ENCODE data around the gene PTGDS.

Gene PTGDS

DNA sequence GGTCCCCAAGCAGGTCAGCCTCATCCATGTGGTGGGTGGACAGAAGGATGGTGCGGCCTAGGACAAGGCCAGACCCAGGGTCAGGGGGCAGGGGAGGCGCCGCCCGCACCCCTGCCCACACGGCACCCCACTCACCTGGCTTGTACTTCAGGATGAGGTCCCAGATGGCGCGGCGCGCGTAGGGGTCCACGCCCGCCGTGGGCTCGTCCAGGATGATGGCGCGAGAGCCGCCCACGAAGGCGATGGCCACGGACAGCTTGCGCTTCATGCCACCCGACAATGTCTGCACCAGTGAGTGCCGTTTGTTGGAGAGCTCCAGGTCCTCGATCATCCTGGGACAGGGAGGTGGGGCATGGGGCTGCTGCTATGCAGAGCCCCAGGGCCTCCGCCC is 38.2 kb downstream of the PTGDS start:
- TF ChIP-seq, protein P1, sequence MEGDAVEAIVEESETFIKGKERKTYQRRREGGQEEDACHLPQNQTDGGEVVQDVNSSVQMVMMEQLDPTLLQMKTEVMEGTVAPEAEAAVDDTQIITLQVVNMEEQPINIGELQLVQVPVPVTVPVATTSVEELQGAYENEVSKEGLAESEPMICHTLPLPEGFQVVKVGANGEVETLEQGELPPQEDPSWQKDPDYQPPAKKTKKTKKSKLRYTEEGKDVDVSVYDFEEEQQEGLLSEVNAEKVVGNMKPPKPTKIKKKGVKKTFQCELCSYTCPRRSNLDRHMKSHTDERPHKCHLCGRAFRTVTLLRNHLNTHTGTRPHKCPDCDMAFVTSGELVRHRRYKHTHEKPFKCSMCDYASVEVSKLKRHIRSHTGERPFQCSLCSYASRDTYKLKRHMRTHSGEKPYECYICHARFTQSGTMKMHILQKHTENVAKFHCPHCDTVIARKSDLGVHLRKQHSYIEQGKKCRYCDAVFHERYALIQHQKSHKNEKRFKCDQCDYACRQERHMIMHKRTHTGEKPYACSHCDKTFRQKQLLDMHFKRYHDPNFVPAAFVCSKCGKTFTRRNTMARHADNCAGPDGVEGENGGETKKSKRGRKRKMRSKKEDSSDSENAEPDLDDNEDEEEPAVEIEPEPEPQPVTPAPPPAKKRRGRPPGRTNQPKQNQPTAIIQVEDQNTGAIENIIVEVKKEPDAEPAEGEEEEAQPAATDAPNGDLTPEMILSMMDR (IDR thresholded peaks at IDR 0.05) = no peak
- TF ChIP-seq ZFX (IDR thresholded peaks at IDR 0.05; ENCODE audit: borderline replicate concordance) = no peak
- H3K27ac ChIP-seq = no peak overlapping the region

GRCh38 chr9:137015976-137016375 is 38.7 kb downstream of the PTGDS start:
- TF ChIP-seq, protein P1 (IDR thresholded peaks at IDR 0.05) = no peak
- TF ChIP-seq ZFX (IDR thresholded peaks at IDR 0.05; ENCODE audit: borderline replicate concordance) = no peak
- no peak overlapping the region for H3K27ac ChIP-seq

DNA sequence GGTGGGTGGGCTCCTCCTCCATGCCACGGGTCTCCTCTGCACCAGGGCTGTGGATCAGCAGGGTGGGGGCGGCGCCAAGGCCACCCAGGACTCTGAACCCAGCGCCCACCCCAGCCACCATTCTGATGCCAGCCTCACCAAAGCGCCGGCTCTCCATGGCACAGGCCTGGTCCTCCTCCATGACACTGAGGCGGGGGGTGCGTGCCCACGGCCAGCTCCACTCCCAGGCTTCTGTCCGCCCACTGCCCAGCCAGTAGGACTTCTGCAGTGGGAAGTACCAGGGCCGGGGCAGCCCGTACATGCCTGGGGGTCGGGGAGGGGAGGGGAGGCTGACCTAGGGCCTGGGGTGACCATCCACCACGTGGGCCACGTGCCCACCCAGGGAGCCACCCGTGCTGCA is 39.1 kb downstream of the PTGDS start:
- TF ChIP-seq, protein P1 (IDR thresholded peaks at IDR 0.05) = no peak
- TF ChIP-seq ZFX (IDR thresholded peaks at IDR 0.05; ENCODE audit: borderline replicate concordance) = no peak
- no peak overlapping the region for H3K27ac ChIP-seq

DNA sequence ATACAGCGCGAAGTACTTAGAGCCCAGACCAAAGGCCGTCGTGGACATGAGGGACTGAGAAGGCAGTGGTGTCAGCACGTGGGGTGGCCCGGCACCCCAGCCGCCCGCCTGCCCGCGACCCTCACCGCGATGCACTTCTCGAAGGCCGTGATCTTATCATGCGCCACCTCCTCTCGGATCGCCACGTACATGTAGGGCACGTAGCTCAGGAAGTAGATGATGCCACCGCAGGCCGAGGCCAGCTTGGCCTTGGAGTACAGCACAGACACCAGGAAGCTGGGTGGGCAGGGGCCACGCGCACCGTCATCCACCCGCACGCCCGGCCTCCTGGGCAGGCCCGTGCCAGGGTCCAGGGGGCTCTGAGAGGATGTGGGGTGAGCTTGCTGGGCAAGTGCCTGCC is 39.8 kb downstream of the PTGDS start:
- no peak for TF ChIP-seq ZFX (IDR thresholded peaks at IDR 0.05; ENCODE audit: borderline replicate concordance)
- TF ChIP-seq, protein P1 (IDR thresholded peaks at IDR 0.05) = no peak

GRCh38 chr9:137017791-137018497 is 40.6 kb downstream of the PTGDS start:
- TF ChIP-seq, protein P1 (IDR thresholded peaks at IDR 0.05) = no peak
- no peak for TF ChIP-seq ZFX (IDR thresholded peaks at IDR 0.05; ENCODE audit: borderline replicate concordance)
- no peak overlapping the region for H3K27ac ChIP-seq

More for the DNA sequence above, 39.8 kb downstream of the PTGDS start:
- no peak overlapping the region for H3K27ac ChIP-seq

DNA sequence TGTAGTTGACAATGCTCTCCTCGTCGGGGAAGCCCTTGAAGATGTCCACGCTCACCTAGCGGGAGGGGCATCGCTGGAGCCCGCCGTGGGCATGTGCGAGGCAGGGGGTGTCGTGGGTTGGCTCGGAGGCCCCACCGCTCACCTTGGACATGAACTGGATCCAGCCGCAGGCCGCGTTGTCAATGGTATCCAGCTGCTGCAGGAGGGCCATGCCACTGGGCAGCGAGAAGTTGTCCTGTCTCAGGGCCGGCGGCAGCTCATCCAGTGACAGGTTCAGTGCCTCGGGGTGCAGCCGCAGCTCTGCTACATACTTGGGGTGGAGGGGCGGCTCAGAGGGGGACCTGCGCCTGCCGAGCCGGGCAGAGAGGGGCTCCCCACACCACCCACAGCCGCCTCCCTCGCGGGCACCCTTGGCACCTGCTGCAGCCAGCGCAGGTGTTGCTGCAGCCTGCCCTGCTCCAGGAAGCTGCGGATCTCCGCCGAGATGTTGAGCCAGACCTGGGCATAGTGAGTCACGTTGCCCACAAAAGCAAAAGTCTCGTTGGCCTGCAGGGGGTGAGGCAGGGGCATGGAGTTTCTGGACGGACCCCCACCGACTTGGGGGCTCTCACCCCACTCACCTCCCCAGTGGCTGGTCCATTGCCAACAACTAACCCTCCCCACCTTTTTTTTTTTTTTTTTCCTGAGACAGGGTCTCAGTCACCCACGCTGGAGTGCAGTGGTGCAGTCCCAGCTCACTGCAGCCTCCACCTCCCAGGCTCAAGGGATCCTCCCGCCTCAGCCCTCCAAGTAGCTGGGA is 41.7 kb downstream of the PTGDS start:
- no peak overlapping the region for H3K27ac ChIP-seq
- TF ChIP-seq ZFX (IDR thresholded peaks at IDR 0.05; ENCODE audit: borderline replicate concordance) = no peak

DNA sequence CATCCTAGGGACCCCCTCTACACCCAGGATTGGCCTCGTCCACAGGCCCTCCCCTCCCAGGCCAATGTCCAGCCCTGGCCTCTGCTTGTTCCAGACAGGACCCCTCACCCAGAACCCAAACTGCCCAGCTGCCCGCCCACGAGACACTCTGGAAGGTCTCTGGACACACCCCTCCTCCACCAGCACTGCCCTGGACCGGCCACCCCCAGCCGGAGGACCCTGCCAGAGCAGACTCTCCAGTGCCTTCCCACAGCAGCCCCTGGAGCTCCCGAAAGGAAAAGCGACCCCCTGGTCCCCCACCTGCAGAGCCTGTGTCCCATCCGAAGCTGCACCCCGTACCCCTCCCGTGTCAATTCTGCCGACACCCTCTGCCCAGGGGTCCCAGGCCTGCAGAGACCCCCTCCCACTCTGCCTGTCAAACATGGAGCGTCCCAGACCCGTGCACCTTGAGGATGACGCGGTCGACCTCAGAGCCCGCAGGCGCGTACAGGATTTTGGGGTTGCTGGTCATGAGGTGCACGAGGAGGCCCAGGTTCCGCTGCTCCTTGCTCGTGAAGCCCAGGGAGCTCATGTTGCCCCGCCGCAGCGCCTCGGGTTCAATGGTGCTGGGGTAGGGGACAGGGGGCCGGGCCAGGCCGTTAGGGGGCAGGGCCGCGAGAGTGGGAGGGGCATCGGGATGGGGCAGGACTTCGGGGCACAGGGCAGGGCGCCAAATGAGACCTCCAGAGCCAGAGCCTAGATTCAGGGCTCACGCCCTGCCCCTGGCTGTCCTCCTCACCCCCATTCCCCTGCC is 42.8 kb downstream of the PTGDS start:
- H3K27ac ChIP-seq = no peak overlapping the region
- TF ChIP-seq, protein P1 (IDR thresholded peaks at IDR 0.05) = no peak
- TF ChIP-seq ZFX (IDR thresholded peaks at IDR 0.05; ENCODE audit: borderline replicate concordance) = no peak
